IPS-NIHi7 (cell line): ENCODE measurements around the gene CCBE1.

Experiments used
- DNase-seq: peaks from one replicate; pipeline ENCODE4 v3.0.0; 2012; ENCODE audit warnings: mixed read lengths; ENCODE audit errors: extremely low spot score

CCBE1 gene

GRCh38 chr18:59454909-59455727 lies 242.1 kb downstream of the CCBE1 start:
- peak; percentile 55 for DNase-seq

- DNase-seq, result no peak
Observed at GRCh38 chr18:59453468-59453961, 243.7 kb downstream of the CCBE1 start.

GRCh38 chr18:59451963-59452362 lies 245.3 kb downstream of the CCBE1 start:
- no peak for DNase-seq

GRCh38 chr18:59451073-59451472 lies 246.2 kb downstream of the CCBE1 start:
- DNase-seq, result no peak

- DNase-seq, result no peak
Observed at GRCh38 chr18:59448546-59448945, 248.7 kb downstream of the CCBE1 start.

GRCh38 chr18:59446012-59446411 lies 251.2 kb downstream of the CCBE1 start:
- DNase-seq, result peak; percentile 70

- DNase-seq, result no peak
Observed at GRCh38 chr18:59437851-59438569, 259.2 kb downstream of the CCBE1 start.

GRCh38 chr18:59432803-59433597 lies 264.2 kb downstream of the CCBE1 start:
- DNase-seq, result no peak

GRCh38 chr18:59431131-59431530 lies 266.1 kb downstream of the CCBE1 start:
- no peak for DNase-seq

- DNase-seq, result no peak
Observed at GRCh38 chr18:59429608-59430007, 267.6 kb downstream of the CCBE1 start.

- no peak for DNase-seq
Observed at GRCh38 chr18:59428018-59428417, 269.2 kb downstream of the CCBE1 start.

GRCh38 chr18:59426855-59427254 lies 270.4 kb downstream of the CCBE1 start:
- no peak for DNase-seq

GRCh38 chr18:59423259-59423658 lies 274.0 kb downstream of the CCBE1 start:
- DNase-seq, result no peak

GRCh38 chr18:59420244-59420643 lies 277.0 kb downstream of the CCBE1 start:
- no peak for DNase-seq

- no peak for DNase-seq
Observed at GRCh38 chr18:59419386-59419785, 277.8 kb downstream of the CCBE1 start.

- no peak for DNase-seq
Observed at GRCh38 chr18:59416818-59417217, 280.4 kb downstream of the CCBE1 start.

GRCh38 chr18:59414111-59414653 lies 283.0 kb downstream of the CCBE1 start:
- DNase-seq, result no peak

- peak; percentile 97 for DNase-seq
Observed at GRCh38 chr18:59402432-59403090, 294.7 kb downstream of the CCBE1 start.

- DNase-seq, result no peak
Observed at GRCh38 chr18:59400407-59400806, 296.8 kb downstream of the CCBE1 start.

- peak; percentile 26 for DNase-seq
Observed at GRCh38 chr18:59395226-59396175, 301.7 kb downstream of the CCBE1 start.
